Fibroblast of gingiva (primary cell): ENCODE data around the gene C1QTNF1.
A peak's percentile ranks its signal among the peaks of the same experiment; 100 is the strongest.

Source experiments
- DNase-seq: peaks from one replicate; pipeline ENCODE4 v3.0.0-alpha.2; 2011; ENCODE audit warnings: low read depth

Gene C1QTNF1

DNA sequence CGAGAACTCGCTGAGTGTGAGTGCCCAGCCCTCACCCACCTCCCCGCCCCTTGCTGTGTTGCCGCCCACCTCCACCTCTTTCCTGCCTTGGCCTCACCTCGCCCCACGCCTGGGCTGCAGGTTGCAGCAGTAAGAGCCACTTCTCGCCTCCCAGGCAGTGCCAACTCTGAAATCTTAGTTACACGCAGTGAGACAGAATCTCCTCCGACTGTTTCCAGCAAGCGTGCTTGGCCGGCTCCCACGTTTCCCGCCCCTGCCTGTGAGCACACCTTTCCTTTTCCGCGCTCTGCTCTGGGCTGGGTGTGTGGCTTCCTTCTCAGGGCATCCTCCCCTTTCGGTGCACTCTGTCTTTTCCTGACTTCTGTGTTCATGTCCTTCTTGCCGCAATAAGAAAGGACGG, 56.4 kb downstream of the C1QTNF1 start:
- DNase-seq: no peak

- no peak for DNase-seq
Measured at GRCh38 chr17:79080761-79081290, 56.9 kb downstream of the C1QTNF1 start.

GRCh38 chr17:79081571-79082276, 57.8 kb downstream of the C1QTNF1 start:
- DNase-seq: no peak

DNA sequence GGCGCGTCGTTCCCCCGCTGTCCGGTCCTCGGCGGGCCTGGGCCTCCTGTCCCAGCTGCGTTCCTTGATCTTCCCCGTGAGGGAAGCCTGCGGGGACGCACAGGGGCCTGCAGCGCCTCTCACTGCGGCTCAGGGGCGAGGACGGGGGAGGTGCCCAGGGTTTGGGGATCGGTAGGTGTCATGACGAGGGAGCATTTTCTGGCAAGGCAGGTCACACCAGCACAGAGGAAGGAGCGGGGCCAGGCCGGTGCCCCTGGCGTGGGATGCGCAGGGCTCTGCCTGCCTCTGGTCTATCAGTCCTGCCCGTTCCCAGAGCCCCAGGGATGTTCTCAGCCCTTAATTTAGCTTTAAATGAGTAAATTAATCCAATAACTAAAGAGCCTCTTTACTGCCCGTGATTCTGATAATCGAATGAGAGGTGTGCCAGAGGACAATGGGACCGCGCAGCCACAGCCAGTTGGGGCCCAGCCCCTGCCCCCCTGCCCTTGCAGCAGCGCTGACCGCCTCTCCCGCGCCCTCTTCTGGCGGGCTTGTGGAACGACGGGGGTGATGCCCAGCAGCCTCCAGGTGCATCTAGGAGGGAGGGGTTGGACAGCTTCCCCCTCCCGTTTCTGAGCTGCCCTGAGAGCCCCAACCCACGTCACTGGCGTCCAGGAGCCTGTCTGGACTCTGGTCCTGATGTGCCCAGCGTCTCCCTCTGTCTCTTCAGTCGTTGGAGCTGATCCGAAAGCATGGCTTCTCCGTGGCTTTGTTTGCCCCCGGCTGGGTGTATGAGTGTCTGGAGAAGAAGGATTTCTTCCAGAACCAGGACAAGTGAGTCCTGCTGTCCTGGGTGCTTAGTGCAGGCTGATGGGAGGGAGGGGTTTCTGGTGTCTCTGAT, 58.6 kb downstream of the C1QTNF1 start:
- DNase-seq: no peak

DNA sequence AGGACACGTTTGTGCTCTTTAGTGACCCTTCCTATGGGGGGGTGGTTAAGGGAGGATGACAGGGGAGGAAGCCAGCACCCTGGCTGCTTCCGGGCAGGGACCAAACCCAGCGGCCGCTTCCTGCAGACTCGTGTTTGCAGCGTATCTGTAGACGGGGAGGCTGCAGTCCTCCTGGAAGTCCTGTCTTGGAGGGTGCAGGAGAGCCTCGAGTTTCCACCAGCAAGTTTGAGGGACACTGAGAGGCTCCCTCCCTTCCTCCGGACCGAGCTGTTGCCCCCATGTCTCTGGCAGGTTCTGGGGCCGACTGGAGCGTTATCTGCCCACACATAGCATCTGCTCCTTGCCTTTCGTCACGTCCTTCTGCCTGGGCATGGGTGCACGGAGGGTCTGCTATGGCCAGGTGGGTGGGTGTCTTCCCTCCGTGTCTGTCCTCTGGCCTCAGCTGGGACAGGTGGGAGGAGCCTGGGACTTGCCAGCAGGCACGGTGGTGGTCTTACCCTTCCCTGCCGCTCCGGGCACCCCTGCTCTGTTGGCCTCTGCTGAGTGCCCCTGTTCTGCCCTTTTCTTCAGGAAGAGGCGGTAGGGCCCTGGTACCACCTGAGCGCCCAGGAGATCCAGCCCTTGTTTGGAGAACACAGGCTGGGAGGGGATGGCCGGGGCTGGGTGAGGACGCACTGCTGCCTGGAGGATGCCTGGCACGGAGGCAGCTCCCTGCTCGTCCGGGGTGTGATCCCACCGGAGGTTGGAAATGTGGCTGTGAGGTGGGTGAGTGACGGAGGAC, 59.4 kb downstream of the C1QTNF1 start:
- DNase-seq: no peak

DNA sequence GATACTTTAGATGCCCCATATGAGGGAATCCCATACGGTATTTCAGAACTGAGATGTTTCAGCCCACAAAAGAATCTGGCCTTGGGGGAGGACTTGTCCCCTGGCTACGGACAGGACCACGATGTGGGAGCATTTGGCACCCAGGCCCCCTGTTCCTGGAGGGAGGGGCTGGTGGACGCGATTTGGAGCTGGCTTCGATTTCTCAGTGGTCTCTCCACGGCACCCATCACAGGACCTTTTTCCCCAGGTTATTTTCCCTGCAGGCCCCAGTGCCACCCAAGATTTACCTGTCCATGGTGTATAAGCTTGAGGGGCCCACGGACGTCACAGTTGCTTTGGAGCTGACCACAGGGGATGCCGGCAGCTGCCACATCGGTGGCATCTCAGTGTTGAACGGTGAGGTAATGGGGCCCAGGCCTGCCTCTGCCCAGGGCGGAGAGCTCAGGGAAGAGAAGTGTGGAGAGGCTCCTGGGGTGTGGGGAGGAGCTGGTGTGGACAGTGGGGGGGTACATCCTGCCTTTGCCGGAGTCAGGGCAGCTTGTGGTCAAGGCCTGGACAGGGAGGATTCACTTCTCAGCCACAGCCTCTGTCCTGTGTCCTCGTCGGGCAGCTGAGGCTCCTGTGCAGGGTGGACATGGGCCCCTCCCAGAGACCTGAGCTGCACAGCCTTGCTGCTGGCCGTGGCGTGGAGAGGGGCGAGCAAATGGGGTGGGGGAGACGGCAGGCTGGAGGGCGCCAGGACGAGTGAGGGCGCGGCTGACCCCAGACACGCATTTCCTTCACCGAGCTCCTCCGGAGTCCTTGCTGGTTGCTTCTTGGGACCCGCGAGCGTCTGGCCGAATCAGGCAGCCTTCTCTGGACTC, 60.6 kb downstream of the C1QTNF1 start:
- DNase-seq: no peak

DNA sequence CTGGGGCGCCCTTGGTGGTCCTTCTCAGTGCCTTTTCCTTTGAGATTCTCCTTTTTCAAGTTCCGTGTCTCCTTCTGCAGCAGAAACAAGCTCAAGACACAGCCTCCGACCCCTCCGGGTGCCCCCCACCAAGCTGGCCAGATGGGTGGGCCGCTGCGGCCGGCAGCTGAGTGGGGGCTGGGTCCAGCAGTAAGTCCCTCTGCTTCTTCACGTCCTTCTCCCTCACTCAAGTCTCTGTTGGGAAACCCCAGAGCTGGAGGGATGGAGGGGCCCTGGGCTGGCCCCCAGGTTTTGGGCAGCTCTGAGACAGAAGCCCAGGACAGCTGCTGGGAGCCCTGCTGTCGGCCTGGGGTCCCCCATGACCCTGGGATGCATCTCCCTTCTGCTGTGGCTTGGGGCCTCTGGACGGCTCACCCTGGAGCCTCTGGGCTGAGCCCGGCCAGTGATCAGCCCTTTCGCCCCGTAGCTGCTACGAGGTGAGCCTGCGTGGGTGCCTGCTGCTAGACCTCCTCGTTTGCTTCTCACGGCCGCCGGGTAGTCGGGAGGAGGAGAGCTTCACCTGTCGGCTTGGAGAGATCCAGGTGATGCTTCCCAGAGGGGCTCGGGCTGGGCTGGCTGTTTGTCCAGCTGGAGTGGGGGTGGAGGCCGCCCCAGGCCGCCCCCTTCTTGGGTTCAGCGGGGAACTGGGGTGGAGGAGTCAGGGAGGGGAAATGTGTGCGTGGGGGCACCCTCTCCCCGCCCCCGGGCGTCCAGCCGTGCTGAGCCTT, 61.4 kb downstream of the C1QTNF1 start:
- no peak for DNase-seq

GRCh38 chr17:79085921-79086551, 62.1 kb downstream of the C1QTNF1 start:
- DNase-seq: no peak

DNA sequence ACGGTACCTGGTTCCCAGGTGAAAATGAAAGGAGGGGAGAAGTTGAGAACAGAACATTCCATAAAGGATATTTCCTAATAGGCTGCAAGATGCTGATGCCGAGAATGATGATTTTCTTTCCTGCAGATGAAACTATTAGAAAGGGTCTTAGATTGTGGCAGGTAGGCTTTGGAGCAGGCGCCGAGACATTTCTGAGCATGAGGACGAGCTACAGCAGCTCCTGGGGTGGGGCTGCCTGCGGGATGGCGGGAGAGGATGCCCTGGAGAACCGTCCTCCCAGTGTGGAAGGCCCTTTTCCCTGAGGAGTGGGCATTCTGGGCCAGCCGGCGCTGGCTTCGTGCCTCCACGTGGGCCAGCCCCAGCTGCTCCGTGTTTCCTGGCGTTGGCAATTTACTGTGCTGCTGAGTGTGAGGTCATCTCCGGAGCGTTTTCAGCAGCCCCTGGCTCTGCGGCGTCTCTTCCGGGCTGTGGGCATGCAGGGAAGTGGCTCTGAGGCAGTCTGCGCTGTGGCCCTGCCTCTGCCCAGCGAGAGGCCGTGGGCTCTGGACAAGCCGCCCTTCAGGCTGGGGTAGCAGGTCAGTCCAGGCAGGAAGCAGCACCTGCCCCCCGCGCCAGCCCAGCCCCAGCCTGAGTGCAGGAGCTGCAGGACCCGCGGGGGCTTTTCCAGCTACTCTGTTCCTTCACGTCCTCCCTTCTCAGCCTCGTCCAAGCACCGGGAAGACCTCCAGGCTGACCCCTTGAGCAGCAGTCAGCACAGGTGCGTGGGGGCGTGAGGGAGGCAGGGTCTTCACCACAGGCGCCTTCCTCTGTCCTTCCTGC, 62.8 kb downstream of the C1QTNF1 start:
- DNase-seq: no peak

GRCh38 chr17:79087428-79088143, 63.6 kb downstream of the C1QTNF1 start:
- DNase-seq: peak; percentile 24

DNA sequence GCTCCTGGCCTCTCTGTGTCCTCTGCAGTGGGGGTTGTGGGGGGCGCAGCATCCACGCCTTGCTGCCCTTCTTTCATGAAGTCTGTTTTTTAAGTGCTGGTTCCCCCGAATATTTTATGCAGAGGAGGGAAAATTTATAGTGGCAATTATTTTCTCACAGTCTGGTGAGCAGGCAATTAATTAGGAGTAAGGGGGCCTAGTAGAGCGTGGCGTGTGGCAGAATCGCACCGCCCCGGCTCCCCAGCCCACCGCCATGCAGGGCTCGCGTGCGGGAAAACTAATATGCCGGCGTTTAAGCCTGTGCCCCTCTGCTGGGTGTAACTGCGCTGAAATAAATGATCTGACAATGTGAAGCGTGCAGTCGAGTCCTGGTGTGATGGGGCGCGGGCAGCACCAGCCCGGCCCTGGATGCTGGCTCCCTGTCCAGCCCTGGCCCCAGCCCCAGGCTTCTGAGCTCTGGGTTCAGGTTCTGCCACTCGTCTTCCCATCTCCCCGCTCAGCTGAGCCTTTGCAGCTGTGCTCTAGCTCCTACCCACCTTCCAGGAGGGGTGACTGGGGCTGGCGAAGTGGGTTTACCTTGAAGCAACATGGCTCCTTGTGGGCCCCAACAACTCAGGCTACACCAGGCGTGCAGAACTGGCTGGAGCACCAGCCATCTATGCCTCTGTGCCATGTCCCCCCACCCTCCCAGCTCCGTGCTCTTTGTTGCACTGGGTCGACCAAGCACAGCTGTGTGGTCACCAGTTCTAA, 64.5 kb downstream of the C1QTNF1 start:
- no peak for DNase-seq

GRCh38 chr17:79088997-79089328, 65.0 kb downstream of the C1QTNF1 start:
- no peak for DNase-seq

DNA sequence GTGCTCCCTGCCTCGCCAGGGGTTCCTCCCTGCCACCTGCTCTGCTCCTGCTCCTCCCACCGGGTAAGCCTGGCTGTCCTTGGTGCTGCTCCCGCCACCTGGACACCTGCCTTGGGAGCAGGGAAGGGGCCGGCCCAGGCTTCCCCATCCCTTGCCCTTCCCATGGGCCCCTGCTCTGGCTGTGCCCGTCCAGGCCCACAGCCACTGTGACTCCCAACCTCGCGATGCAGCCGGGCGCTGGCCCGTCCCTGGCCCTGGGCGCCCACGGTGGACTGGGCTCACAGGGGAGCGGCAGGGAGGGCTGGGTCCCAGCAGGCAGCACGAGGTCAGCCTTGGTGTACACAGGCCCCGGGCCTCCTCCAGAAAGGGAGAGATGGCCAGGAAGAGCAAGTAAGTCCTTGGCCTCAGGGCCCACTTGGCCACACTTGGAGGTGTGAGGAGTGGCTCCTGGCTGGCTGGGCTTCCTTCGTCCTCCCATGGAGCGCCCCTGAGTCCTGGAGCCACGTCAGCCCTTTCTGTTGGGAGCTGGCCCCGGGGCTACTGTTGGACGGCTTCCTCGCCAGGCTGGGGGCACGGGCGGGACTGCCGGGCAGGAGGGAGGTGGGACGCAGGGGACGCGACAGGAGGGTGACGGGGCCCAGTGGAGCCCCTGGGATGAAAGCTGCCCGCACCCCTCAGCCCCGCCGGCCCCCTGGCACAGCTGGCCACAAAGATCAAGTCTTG, 65.9 kb downstream of the C1QTNF1 start:
- DNase-seq: no peak

DNA sequence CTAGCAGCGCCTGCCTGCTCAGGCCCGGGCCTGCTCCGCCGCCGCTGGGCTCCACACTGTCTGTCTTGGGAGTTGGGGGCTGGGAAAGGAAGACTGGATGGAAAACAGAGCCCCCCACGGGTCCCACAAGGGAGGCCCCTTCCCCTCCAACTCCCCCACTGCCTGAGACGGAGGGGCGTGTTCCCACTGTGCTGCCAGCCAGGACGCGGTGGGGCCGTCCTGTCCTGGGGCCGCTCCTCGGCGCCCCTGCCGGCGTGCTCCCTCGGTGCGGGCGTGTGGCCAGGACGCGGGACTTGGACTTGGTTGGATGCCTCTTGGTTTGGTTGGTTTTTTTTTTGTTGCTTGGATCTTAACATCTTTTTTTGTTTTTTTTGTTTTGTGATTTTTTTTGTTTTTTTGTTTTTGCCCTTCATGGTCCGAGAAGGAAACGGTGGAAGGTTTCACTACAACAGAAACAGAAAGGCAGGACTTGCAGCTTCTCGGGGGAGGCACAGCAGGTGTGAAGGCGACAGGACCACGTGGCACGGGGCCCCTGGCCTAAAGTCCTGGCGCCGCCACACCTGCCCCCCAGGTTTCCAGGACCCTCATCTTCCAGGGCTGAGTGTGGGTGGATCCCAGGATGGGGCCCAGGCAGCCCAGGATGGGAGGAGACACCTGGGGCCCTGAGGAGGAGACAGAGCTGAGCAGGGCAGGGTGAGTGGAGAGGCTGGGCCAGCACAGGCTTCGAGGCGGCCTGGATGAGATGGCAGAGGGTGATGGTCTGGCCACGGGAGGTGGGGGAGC, 66.7 kb downstream of the C1QTNF1 start:
- DNase-seq: no peak

- DNase-seq: no peak
Measured at GRCh38 chr17:79091226-79091670, 67.3 kb downstream of the C1QTNF1 start.

- no peak for DNase-seq
Measured at GRCh38 chr17:79092567-79092966, 68.6 kb downstream of the C1QTNF1 start.
